GM10248 (cell line): ENCODE data around the gene ALKAL2.

Source experiments
- CTCF ChIA-PET: fragments of 300-600 bp; sonication (Branson Sonifier 250); formaldehyde crosslinking; extraction: SDS; loops from one replicate; lab custom pipeline; 2021; ENCODE audit warnings: antibody characterized with exemption; lab: Yijun Ruan, JAX
- POLR2A ChIA-PET: fragments of 350-650 bp; sonication (Branson Sonifier 250); formaldehyde crosslinking; extraction: SDS; loops from one replicate; lab custom pipeline; 2020; ENCODE audit warnings: antibody characterized with exemption; lab: Yijun Ruan, JAX
- DNase-seq: peaks from one replicate; pipeline ENCODE4 v3.0.0; 2012; ENCODE audit errors: extremely low spot score
- TF ChIP-seq, protein P1 (sequence below): IDR thresholded peaks from 2 replicates; pipeline ENCODE4 v1.5.1; 2012; ENCODE audit warnings: mild to moderate bottlenecking, low read depth; ENCODE audit errors: extremely low read depth, missing control alignments, control extremely low read depth

ALKAL2 gene

DNA sequence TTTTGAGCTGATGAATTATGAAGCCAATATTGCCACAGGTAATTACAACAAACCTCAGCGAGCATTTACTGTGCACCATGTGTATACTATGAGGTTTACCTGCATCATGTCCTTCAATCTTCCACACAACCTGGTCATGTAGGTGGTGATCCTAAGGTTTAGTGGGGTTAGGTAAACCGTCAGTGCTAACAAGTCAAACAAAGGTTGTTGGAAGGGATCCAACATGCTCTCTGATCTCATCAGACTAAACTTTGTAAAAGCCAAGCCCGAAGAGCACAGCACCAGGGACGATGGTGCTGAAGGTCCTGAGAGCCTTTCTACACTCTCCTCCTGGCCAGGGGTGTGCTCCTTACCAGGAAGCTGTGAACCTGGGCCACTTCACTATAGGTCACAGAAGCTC lies 53.5 kb downstream of the ALKAL2 start:
- ChIA-PET CTCF (interaction anchor here (0.8 kb wide), 1 partner anchor 12 kb away, joined by 3 read pairs; no protein-coding TSS in a partner anchor), POLR2A (no interaction called here)
- DNase-seq: no peak
- TF ChIP-seq, protein P1, sequence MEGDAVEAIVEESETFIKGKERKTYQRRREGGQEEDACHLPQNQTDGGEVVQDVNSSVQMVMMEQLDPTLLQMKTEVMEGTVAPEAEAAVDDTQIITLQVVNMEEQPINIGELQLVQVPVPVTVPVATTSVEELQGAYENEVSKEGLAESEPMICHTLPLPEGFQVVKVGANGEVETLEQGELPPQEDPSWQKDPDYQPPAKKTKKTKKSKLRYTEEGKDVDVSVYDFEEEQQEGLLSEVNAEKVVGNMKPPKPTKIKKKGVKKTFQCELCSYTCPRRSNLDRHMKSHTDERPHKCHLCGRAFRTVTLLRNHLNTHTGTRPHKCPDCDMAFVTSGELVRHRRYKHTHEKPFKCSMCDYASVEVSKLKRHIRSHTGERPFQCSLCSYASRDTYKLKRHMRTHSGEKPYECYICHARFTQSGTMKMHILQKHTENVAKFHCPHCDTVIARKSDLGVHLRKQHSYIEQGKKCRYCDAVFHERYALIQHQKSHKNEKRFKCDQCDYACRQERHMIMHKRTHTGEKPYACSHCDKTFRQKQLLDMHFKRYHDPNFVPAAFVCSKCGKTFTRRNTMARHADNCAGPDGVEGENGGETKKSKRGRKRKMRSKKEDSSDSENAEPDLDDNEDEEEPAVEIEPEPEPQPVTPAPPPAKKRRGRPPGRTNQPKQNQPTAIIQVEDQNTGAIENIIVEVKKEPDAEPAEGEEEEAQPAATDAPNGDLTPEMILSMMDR: no peak

DNA sequence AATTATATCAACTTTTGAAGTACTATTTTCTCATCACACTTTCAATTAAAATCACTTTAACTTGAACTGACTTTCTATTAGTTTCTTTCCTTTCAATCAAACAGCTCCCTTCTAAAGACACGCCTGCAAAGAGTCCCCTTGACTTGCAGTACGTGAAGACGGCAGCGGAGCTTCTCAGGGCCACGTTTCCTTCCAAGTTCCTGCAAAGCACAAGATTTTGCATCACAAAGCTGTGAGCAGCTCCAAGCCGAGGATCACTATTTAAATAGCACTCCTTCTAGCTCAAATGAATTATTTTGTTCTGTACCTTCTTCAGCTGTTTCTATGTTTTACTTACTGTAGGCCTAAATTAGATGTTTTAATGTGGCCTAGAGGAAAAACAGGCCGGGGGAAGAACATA lies 54.9 kb downstream of the ALKAL2 start:
- CTCF ChIA-PET: interaction anchor here (0.8 to 1.5 kb wide), 3 partner anchors 9 to 17 kb away, joined by 3 to 5 read pairs (median 4); no protein-coding TSS in a partner anchor
- POLR2A ChIA-PET: no interaction called here

DNA sequence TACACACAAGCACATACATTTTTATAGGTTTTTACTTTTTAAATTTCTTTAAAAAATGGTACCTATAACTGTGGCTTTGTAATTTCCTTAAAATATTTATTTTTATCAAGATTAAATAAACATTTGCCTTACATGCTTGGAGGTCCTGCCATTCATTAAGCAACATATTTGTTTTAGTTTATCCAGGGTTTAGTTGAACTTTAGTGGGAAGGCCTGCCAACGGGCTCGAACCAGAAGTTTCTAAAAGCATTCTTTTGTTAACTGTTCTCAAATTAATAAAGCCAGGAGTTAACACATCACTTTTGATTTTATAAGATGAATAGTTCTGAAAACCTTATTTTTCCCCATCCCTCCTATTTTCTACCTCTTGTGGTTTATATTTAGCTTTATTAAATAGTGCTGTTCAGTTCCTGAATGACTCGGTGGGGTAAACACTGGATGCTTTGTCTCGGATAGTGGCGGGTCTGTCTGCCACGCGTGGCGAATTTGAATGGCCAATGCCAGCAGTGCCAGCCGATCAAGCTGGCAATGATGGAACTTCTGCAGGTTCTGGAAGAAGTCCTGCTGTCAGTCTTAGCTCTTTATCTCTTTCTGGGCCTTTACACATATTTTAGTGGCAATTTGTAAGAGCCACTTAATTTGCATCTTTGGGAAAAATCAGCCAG lies 56.2 kb downstream of the ALKAL2 start:
- ChIA-PET POLR2A (no interaction called here), CTCF (interaction anchor here (0.9 to 1.5 kb wide), 2 partner anchors 11 to 59 kb away, joined by 3 read pairs; no protein-coding TSS in a partner anchor)
- TF ChIP-seq, protein P1: no peak
- DNase-seq: no peak

More for the DNA sequence above, 54.9 kb downstream of the ALKAL2 start:
- DNase-seq: no peak
- TF ChIP-seq, protein P1: no peak
